T47D (cell line): ENCODE results near the gene RUSC2.
A peak's percentile ranks its signal among the peaks of the same experiment; 100 is the strongest.
"Not testable (repeated sequence)": the region's sequence is repeated elsewhere in the genome, so short reads cannot be mapped to it uniquely, and the experiment has no call there.

ENCODE experiments used
- DNase-seq, 2 experiments: peaks; one replicate each; pipeline versions ENCODE4 v3.0.0 to v3.0.0-alpha.2; 2011 to 2012; ENCODE audit warnings: low read depth in 1 of 2, low spot score in 1 of 2
- JUND ChIP-seq: IDR thresholded peaks from 2 replicates; pipeline ENCODE4 v1.6.1; 2012; ENCODE audit warnings: low read depth
- in situ Hi-C: cut with HindIII; loops from 2 replicates; pipeline ENCODE4 v1.10.0; 2016; ENCODE audit warnings: low sequenced_read_pairs, low pct_unique_long_range_greater_than_20kb

Gene RUSC2

DNA sequence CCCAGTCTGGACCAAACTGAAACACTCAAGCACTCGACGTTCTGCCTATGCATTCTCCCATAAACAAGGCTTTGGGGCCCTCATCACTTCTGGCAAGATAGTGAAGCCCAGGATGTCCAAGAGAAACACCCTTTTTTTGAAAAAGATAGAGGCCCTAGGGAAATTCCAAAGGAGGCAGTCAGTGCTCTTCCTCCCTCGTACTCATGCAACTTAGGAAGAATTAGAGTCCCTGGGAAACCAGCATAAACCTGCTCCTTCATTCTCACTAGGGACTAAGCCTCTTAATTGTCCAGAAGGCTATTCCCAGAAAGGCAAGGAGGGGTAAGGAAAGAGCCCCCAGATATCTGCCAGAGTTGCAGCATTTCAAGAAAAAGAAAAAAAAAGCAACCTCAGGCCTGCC lies 7.8 kb upstream of the RUSC2 start:
- in situ Hi-C loops = no loop called here
- TF ChIP-seq JUND = no peak
- no peak for DNase-seq

DNA sequence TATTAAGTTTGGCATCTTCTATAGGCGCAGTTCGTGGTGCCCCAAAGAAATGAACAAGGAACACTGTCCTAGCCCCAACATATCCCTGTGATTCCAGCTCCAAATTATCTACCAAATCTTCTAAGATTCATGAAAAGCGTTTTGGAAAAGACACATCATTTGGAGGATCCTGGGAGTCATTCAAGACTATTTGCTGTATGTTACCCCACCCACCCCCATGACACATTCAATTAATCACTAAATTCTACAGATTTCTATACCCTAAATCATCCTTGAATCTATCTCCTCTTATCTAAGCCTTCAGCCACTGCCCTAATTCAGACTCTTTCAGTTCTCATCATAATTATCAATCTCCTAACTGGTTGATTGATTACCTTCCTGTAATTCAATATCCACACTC lies 5.5 kb upstream of the RUSC2 start:
- in situ Hi-C loops = no loop called here
- no peak for DNase-seq
- TF ChIP-seq JUND = no peak

DNA sequence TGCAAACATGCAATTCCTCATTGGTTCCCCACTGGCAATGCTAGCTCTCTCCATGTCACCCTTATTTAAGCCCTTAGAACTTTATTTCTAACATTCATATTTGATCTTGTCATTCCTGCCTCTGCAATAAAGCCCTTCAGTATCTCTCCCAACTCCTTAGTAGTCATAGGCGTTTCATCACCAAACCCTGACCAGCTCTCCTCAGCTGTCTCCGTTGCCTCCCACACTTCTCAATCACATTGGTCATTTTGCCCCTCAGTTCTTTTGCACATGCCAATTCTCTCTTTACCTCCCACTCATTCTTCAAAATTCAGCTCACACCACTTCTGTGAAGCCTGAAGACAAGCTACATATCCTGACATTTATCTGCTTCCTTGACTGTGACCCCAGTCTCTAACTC lies 2.8 kb upstream of the RUSC2 start:
- in situ Hi-C loops = no loop called here
- TF ChIP-seq JUND = no peak
- no peak for DNase-seq

DNA sequence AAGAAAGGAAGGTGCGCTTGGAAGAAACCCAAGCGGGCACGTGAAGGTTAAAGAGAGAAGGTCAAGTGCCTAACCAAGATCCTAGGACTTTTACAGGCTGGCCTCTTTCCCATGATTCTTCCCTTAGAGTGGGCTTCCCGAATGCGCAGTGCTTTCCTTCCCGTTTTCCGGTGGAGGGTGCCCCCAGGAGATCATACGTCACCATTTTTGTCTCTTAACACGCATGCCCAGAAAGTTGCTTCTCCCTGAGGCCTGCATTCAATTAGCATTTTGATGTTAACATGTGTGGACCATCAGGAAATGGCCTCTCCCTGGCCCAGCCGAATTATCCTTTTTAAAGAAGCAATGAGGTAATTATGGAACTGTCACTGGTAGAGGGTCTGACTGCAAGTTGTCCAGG lies 1.9 kb upstream of the RUSC2 start:
- in situ Hi-C loops = no loop called here
- DNase-seq = no peak
- no peak for TF ChIP-seq JUND

DNA sequence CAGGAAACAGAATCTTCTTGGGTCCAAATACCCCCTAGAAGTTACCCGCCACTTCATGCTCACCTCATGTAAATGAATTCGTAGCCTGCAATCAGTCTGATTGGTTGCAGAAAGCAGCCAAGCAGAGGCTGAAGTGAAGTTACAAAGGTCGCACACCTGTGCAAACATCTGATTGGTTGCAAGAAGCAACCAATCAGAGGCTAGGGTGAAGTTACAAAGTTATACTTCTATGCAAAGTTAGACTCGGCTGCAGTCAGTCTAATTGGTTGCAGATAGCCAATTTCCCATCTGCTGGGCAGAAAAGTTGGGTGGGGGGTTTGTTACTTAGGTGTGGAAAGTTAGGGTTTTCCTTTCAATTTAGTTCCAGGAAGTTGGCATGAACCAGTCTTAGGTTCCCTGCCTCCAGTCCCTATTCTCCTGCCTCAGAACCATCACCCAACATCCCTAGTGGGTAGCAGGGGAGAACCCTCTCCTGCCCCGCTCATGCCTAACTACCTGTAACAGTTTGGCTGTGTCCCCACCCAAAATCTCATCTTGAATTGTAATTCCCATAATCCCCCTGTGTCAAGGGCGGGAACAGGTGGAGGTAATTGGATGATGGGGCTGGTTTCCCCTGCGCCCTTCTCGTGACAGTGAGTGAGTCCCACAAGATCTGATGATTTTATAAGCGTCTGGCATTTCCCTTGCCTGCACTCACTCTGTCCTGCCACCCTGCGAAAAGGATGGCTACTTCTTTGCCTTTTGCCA lies 1.2 kb upstream of the RUSC2 start:
- no peak for TF ChIP-seq JUND
- in situ Hi-C loops = no loop called here
- no peak for DNase-seq

DNA sequence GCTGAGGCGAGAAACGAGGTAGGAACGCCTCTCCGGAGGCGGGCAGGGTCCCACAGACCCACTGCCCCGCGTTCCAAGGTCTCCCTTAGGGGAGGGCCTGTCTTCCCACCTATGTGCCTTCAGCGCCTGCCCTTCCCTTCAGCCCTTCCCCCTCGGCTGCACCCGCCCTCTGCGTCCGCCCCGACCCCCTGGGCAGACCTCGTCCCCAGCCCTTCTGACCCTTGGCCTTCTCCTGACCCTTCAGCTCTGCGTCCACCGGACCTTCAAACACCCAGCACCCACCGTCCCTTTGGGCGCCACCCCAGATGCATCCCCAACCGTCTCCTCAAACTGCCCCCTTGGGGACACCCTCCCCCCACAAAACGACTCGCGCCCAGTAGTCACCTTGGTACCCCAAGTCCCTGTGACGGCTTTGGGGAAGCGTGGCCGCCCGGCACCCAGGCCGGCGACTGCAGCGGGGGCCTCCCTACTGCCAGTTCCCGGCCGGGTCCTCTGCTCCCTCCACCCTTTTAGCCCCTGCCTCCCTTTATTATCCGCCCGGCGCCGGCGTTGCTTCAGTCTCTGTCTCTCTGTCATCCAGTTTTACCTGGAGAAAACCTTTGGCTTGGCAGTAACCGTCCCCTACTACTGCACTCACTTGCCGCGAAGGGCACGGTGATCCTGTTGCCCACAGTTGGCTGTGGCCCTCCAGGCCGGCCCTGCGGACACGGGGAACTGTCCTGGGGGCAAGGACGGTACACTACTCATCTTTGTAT lies 421 bp downstream of the RUSC2 start:
- no peak for TF ChIP-seq JUND
- peak; percentile 18 to 19 for DNase-seq
- in situ Hi-C loops = no loop called here

DNA sequence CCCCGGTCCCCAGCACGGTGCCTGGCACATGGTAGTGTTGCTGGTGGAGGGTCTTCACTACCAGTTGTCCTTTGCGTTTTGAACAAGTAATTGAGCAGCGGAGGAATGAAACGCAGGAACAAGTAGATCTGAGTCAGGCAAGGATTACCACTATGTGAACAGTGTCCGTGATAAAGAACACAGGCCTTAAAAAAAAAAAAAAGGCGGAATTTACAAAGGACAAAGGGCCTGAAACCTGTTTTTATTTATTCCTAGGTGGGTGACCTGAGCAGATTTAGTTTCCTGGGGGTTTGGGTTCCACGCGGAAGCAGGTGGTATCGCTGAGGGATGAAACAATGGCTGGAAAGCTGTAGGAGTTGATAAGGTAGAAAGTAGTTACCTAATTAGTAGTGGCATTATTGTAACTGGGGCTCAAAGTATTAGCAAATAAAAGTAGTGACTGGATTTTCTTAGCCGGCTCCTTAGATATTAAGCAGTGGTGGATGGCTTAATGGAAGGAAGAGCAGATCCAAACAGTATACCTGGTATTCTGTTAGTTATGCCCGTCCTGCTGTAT lies 1.1 kb downstream of the RUSC2 start:
- no peak for TF ChIP-seq JUND
- DNase-seq = peak in 1 of 2 experiments; percentile 5
- in situ Hi-C loops = no loop called here

DNA sequence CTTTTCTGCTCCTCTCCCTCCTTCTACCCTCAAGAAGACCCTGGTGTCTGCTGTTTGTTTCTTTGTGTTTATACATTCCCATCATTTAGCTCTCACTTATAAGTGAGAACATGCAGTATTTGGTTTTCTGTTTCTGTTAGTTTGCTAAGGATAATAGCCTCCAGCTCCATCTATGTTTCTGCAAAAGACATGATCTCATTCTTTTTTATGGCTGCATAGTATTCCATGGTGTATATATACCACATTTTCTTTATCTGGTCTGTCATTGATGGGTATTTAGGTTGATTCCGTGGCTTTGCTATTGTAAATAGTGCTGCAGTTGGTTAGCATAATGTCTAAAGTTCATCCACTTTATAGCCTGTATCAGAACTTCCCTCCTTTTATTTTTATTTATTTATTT lies 3.2 kb downstream of the RUSC2 start:
- in situ Hi-C loops, DNase-seq: not testable (repeated sequence)

DNA sequence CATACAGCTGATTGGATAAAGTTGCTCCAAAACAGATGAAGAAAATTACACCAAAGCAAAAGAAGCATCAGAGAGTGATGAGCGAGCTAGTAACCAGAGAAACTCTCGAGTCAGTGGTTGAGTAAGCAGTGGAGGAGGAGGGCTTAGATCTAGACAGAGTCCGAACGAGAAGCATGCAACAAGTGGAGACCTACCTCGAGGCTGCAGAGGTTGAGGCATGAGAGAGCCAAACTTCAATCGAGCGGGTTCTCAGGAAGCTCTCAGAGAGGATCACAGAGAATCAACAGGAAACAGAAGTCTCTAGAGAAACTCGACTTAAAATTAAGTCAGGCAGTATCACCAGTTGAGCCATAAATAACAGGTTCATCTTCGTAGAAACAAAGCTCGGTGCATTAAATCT lies 6.1 kb downstream of the RUSC2 start:
- in situ Hi-C loops = no loop called here
- no peak for TF ChIP-seq JUND
- DNase-seq = no peak

DNA sequence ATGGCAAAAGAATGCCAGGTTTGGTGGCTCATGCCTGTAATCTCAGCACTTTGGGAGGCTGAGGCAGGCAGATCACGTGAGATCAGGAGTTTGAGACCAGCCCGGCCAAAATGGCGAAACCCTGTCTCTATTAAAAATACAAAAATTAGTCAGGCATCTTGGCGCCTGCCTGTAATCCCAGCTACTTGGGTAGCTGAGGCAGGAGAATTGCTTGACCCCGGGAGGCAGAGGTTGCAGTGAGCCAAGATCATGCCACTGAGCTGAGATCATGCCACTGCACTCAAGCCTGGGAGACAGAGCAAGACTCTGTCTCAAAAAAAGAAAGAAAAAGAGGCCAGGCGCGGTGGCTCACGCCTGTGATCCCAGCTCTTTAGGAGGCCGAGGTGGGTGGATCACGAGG lies 8.3 kb downstream of the RUSC2 start:
- DNase-seq, in situ Hi-C loops: not testable (repeated sequence)

DNA sequence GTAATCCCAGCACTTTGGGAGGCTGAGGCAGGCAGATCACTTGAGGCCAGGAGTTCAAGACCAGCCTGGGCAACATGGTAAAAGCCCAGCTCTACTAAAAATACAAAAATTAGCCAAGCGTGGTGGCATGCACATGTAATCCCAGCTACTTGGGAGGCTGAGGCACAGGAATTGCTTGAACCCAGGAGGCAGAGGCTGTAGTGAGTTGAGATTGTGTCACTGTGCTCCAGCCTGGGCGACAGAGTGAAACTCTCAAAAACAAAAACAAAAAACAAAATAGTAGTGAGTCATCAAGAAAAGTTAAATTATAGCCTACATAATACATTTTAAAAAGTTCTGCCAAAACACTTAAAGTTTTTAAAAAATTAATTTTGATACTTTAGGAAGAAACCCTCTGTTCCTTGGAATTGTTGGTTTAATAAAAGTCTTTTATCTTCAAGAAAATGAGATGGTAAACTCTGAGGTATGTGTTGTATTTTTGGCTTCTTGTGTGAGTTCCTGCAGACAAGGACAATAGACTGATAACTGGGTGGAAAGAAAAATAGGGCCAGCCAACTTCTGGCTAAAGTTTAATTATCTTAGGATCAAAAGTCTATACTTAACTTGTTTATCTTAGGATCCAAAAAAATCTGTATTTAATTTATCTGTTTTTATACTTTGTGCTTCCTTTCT lies 9.3 kb downstream of the RUSC2 start:
- no peak for DNase-seq
- in situ Hi-C loops = no loop called here
- no peak for TF ChIP-seq JUND

DNA sequence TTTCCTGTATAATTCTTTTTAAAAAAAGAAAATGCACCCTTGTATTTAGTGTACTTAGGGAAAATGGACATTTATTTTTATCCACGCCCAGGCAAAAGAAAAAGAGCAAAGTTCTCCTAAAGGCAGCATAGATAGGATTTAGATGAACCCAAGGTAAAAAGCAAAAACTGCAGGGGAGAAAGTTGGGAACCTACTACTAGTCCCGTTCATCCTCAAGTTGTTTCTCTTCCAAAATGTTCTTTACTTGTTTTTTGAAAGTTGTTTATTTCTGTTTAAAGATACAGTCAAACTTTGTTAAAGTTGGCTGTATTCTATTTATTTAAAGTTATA lies 9.8 kb downstream of the RUSC2 start:
- no peak for TF ChIP-seq JUND
- no peak for DNase-seq
- in situ Hi-C loops = no loop called here

DNA sequence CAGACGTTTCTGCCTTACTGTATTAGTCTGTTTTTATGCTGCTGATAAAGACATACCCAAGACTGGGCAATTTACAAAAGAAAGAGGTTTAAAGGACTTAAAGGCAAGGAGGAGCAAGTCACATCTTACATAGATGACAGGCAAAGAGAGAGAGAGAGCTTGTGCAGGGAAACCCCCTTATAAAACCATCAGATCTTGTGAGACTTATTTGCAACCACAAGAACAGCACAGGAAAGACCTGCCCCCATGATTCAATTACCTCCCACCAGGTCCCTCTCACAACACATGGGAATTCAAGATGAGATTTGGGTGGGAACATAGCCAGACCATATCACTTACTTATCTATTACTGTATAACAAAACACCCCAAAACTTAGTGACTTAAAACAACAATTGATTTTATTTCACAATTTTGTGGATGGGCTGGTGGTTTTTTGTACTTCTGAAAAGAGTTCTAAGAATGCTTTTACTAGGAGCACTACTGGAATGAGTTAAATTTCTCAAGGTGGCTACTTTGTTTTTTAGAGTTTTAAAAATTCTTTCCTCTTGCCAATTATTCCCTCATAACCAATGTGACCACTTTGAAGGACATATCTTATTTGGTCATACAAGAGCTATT lies 10.3 kb downstream of the RUSC2 start:
- DNase-seq = no peak
- no peak for TF ChIP-seq JUND
- in situ Hi-C loops = no loop called here
